ENCODE data around the gene ZNRD2.

Gene ZNRD2

DNA sequence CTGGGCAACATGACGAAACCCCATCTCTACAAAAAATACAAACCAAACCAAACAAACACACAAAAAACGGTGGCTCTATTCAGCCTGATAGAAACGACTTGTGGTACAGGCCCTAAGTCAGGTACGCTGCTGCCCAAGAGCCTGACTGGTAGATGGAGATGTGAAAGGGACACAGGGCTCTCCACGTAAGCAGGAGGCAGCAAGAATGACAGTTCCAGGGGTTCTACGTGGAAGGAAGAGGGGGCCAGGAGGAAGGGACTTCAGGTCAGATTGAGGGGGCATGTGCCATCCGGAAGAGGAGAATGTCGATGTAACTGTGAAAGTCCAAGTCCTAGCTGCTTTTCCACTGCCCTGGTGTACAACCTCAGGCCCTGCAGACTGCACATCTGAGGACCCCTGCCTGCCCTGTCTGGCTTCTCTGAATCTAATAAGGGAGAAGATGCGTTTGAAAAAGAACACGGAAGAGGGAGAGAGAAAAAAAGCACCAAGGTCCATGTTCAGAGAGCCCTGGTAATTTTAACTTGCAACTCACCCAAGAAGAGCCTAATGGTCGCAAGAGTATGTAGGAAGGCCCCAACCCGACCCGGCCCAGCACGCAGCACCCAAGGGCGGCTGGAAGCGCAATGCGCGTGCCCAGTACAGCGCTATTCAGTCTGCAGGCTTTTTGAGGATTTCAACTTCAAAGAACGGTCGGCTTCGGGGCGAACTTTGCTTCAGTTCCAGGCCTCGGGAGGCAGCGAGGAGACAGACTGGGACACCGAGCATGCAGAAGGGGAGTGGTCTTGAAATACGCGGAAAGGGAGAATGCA is 909 bp upstream of the ZNRD2 start:
- peak overlapping the region; percentile 96 for H3K27ac ChIP-seq
- TF ChIP-seq, protein P1, sequence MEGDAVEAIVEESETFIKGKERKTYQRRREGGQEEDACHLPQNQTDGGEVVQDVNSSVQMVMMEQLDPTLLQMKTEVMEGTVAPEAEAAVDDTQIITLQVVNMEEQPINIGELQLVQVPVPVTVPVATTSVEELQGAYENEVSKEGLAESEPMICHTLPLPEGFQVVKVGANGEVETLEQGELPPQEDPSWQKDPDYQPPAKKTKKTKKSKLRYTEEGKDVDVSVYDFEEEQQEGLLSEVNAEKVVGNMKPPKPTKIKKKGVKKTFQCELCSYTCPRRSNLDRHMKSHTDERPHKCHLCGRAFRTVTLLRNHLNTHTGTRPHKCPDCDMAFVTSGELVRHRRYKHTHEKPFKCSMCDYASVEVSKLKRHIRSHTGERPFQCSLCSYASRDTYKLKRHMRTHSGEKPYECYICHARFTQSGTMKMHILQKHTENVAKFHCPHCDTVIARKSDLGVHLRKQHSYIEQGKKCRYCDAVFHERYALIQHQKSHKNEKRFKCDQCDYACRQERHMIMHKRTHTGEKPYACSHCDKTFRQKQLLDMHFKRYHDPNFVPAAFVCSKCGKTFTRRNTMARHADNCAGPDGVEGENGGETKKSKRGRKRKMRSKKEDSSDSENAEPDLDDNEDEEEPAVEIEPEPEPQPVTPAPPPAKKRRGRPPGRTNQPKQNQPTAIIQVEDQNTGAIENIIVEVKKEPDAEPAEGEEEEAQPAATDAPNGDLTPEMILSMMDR (IDR thresholded peaks at IDR 0.05), result no peak
- TF ChIP-seq ZFX (IDR thresholded peaks at IDR 0.05; ENCODE audit: borderline replicate concordance), result no peak

DNA sequence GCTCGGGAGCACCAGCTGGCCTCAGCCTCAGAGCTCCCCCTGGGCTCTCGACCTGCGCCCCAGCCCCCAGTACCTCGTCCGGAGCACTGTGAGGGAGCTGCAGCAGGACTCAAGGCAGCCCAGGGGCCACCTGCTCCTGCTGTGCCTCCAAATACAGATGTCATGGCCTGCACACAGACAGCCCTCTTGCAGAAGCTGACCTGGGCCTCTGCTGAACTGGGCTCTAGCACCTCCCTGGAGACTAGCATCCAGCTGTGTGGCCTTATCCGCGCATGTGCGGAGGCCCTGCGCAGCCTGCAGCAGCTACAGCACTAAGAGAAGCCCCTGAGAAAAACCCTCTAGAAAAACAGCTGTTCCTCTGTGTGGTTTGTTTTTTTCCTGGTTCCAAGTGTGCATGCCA is 1.1 kb downstream of the ZNRD2 start:
- TF ChIP-seq ZFX (IDR thresholded peaks at IDR 0.05; ENCODE audit: borderline replicate concordance), result no peak
- TF ChIP-seq, protein P1 (IDR thresholded peaks at IDR 0.05), result no peak
- H3K27ac ChIP-seq, result peak overlapping the region; percentile 96

DNA sequence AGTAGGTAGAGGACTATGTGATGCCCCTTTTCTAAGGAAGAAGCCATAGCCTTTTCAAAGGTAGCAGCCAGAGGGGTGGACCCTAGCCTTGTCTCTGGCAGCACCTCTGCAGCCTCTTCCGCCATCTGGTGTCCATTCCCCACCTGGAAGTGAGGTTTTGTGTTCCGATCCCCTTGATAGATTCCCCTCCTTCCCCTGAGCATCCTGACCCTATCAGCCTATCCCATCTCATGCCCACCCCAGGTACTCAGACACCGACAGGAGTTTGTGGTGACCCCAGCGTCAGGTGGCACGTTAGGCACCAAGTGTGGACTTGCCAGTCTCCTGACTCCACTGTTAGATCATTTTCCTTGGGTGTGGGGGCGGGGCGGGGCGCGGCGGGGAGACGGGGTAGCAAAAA is 1.7 kb downstream of the ZNRD2 start:
- peak overlapping the region; percentile 96 for H3K27ac ChIP-seq

DNA sequence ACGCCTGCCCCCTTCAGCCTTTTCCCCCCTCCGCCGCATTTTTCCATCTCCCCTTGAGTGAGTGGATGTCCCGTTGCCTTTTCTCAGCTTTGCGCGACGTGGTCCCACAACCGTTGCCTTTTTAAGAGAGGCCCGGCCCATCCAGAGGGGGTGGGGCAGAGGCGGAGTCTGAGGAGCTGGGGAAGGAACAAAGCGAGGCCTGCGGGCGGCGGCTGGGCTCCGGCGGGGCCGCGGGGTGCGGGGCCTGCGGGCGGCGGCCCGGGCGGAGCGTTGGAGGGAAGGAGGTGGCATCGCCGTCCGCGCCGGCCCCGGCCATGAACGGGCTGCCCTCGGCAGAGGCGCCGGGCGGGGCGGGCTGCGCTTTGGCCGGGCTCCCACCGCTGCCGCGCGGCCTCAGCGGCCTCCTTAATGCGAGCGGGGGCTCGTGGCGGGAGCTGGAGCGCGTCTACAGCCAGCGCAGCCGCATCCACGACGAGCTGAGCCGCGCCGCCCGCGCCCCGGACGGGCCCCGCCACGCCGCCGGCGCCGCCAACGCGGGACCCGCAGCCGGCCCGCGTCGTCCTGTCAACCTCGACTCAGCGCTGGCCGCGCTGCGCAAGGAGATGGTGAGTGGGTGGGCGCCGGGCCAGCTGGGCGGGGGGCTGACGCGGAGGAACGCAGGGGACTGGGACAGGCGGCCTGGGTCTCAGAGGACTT is 2.2 kb downstream of the ZNRD2 start, which contains the start of gene FAM89B:
Gene FAM89B (plus strand): TSS at position 183 of the 696 bp plus-strand sequence. CDS start 132 bp downstream, at position 315.
- TF ChIP-seq, protein P1 (IDR thresholded peaks at IDR 0.05), result no peak
- no peak for TF ChIP-seq ZFX (IDR thresholded peaks at IDR 0.05; ENCODE audit: borderline replicate concordance)
- peak within 1 kb of the TSS; percentile 96 for H3K27ac ChIP-seq

More for the DNA sequence above, 1.7 kb downstream of the ZNRD2 start:
- no peak for TF ChIP-seq ZFX (IDR thresholded peaks at IDR 0.05; ENCODE audit: borderline replicate concordance)
- TF ChIP-seq, protein P1 (IDR thresholded peaks at IDR 0.05), result peak; percentile 39

DNA sequence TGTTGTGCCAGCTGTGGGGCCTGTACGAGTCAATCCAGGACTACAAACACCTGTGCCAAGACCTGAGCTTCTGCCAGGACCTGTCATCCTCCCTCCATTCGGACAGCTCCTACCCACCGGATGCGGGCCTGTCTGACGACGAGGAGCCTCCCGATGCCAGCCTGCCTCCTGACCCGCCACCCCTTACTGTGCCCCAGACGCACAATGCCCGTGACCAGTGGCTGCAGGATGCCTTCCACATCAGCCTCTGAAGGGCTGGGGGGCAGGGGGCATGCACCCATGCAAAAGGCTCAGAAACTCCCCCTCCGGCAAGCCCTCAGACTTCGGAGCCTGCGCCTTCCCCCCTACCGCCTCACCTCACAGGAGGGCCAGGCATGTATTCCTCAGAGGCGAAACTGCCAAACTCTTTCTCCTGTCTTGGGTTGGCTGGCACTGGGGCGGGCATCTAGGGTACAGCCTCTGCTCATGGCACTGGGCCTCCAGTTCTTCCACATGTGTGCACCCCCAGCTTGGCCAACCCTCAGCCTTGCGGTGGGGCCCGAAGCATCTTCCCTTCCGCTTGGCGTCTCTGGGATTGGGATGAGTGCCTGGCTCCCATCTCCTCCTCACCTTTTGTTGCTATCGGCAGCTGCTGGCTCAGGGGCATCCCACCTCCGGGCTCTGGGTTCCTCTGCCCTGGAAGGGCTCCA is 3.3 kb downstream of the ZNRD2 start:
- peak overlapping the region; percentile 96 for H3K27ac ChIP-seq
- no peak for TF ChIP-seq ZFX (IDR thresholded peaks at IDR 0.05; ENCODE audit: borderline replicate concordance)
- TF ChIP-seq, protein P1 (IDR thresholded peaks at IDR 0.05), result no peak

DNA sequence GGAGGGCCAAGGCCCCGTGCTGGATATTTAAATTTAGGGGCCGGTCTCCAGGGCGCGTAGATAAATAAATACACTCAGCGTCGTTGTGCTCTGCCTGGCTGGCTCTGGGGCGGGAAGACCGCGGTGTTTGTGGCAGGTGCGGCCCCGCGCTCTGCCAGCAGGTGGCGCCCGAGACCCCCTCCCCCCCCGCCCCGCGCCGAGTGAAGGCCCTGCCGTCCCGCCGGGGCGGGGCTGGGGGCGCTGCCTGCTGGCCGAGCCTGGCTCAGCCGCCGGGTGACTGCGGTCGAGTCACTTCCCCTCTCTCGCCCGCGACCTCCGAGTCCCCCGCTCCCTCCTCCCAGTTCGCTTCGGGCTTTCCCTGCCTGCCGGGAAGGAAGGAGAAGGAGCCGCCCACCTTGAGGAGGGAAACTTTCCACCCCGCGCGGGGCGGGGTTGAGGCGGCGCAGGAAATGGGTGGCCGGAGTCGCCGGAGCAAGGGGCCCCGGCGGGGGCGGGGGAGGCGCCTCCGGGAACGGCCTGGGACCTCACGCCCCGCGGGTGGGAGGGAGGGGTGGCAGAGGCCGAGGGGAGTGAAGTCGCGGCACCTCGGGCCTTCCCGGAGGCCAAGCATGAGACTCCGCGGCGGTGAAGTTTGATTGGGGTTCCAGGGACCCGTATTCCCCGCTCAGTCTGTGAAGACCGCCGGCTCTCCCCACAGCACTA is 4.0 kb downstream of the ZNRD2 start:
- TF ChIP-seq, protein P1 (IDR thresholded peaks at IDR 0.05), result peak; percentile 98
- TF ChIP-seq ZFX (IDR thresholded peaks at IDR 0.05; ENCODE audit: borderline replicate concordance), result no peak
- H3K27ac ChIP-seq, result peak overlapping the region; percentile 96
